ENCODE results near the gene KRT82. TPM values are rescaled to one million over a fixed set of nuclear protein-coding genes. Genes with fewer than 3 reads are reported as not detected.

Gene KRT82
- total RNA-seq, 2 experiments from 2014 or later, result not detected

GRCh38 chr12:52395761-52396434 lies 10.2 kb downstream of the KRT82 start:
- CTCF ChIA-PET, result interaction anchor here (1.2 to 1.5 kb wide), 2 partner anchors 475 to 484 kb away, joined by 5 read pairs; no protein-coding TSS in a partner anchor
- Mint-ChIP-seq H3K27me3 (peaks cover 7% of the 10 kb centered on the region), H3K4me3 (no peak overlapping the region), H3K4me1 (no peaks in the 10 kb centered on the region), H3K9me3 (no peaks in the 10 kb centered on the region), H3K27ac (no peak overlapping the region), H3K36me3 (ENCODE audit: low read depth) (no peaks in the 10 kb centered on the region)
- POLR2A ChIA-PET, result no interaction called here
- DNase-seq, result no peak

GRCh38 chr12:52394836-52395405 lies 11.2 kb downstream of the KRT82 start:
- Mint-ChIP-seq H3K36me3 (ENCODE audit: low read depth) (no peaks in the 10 kb centered on the region), H3K27me3 (peaks cover 7% of the 10 kb centered on the region), H3K9me3 (no peaks in the 10 kb centered on the region), H3K27ac (no peak overlapping the region), H3K4me3 (no peak overlapping the region), H3K4me1 (no peaks in the 10 kb centered on the region)
- ChIA-PET CTCF (interaction anchor here (1.1 to 1.5 kb wide), 5 partner anchors 33 to 485 kb away, joined by 3 to 5 read pairs (median 4); no protein-coding TSS in a partner anchor), POLR2A (no interaction called here)
- no peak for DNase-seq

- ChIA-PET CTCF (interaction anchor here (0.6 to 1.1 kb wide), 2 partner anchors 472 to 487 kb away, joined by 3 to 5 read pairs; no protein-coding TSS in a partner anchor), POLR2A (no interaction called here)
- H3K36me3 Mint-ChIP-seq (ENCODE audit: low read depth), result no peaks in the 10 kb centered on the region
- no peaks in the 10 kb centered on the region for H3K9me3 Mint-ChIP-seq
- H3K4me1 Mint-ChIP-seq, result no peaks in the 10 kb centered on the region
- H3K27ac Mint-ChIP-seq, result no peak overlapping the region
- DNase-seq, result no peak
- no peak overlapping the region for H3K4me3 Mint-ChIP-seq
- peaks cover 11% of the 10 kb centered on the region for H3K27me3 Mint-ChIP-seq
Measured at GRCh38 chr12:52392465-52393007, 13.6 kb downstream of the KRT82 start.

- no peak for DNase-seq
- Mint-ChIP-seq H3K36me3 (ENCODE audit: low read depth) (no peaks in the 10 kb centered on the region), H3K27me3 (peaks cover 6% of the 10 kb centered on the region), H3K9me3 (no peaks in the 10 kb centered on the region), H3K4me3 (no peak overlapping the region), H3K27ac (no peak overlapping the region), H3K4me1 (no peaks in the 10 kb centered on the region)
- CTCF ChIA-PET, result interaction anchor here (1.1 kb wide), 1 partner anchor 488 kb away, joined by 5 read pairs; no protein-coding TSS in a partner anchor
- POLR2A ChIA-PET, result no interaction called here
Measured at GRCh38 chr12:52391618-52392002, 14.5 kb downstream of the KRT82 start.

GRCh38 chr12:52390739-52391617 lies 15.2 kb downstream of the KRT82 start:
- no peak for DNase-seq
- H3K36me3 Mint-ChIP-seq (ENCODE audit: low read depth), result no peaks in the 10 kb centered on the region
- no peaks in the 10 kb centered on the region for H3K9me3 Mint-ChIP-seq

GRCh38 chr12:52389313-52390207 lies 16.6 kb downstream of the KRT82 start:
- H3K27me3 Mint-ChIP-seq, result peaks cover 8% of the 10 kb centered on the region
- ChIA-PET POLR2A (no interaction called here), CTCF (interaction anchor here (1.4 kb wide), 1 partner anchor 16 kb away, joined by 3 read pairs; no protein-coding TSS in a partner anchor)

More at GRCh38 chr12:52390739-52391617, 15.2 kb downstream of the KRT82 start:
- no peak overlapping the region for H3K27ac Mint-ChIP-seq
- H3K4me1 Mint-ChIP-seq, result no peaks in the 10 kb centered on the region
- H3K4me3 Mint-ChIP-seq, result no peak overlapping the region
- ChIA-PET CTCF (no interaction called here), POLR2A (no interaction called here)
- peaks cover 8% of the 10 kb centered on the region for H3K27me3 Mint-ChIP-seq

GRCh38 chr12:52387859-52388258 lies 18.3 kb downstream of the KRT82 start:
- no peak overlapping the region for H3K27ac Mint-ChIP-seq
- CTCF ChIA-PET, result no interaction called here

More at GRCh38 chr12:52389313-52390207, 16.6 kb downstream of the KRT82 start:
- Mint-ChIP-seq H3K4me3 (no peak overlapping the region), H3K27ac (no peak overlapping the region), H3K4me1 (no peaks in the 10 kb centered on the region), H3K36me3 (ENCODE audit: low read depth) (no peaks in the 10 kb centered on the region), H3K9me3 (no peaks in the 10 kb centered on the region)
- DNase-seq, result no peak

GRCh38 chr12:52385226-52385702 lies 20.9 kb downstream of the KRT82 start, which contains the start of gene KRT84:
Gene KRT84, minus strand, starts transcription at chr12:52385652. Its CDS starts 67 bp downstream, at chr12:52385585.
- CTCF ChIA-PET, result no interaction called here

More at GRCh38 chr12:52387859-52388258, 18.3 kb downstream of the KRT82 start:
- Mint-ChIP-seq H3K9me3 (no peaks in the 10 kb centered on the region), H3K36me3 (ENCODE audit: low read depth) (no peaks in the 10 kb centered on the region), H3K4me1 (peaks cover 3% of the 10 kb centered on the region), H3K27me3 (peaks cover 11% of the 10 kb centered on the region), H3K4me3 (no peak overlapping the region)
- no peak for DNase-seq
- POLR2A ChIA-PET, result no interaction called here

GRCh38 chr12:52383331-52383730 lies 22.8 kb downstream of the KRT82 start:
- Mint-ChIP-seq H3K4me1 (peaks cover 8% of the 10 kb centered on the region), H3K36me3 (ENCODE audit: low read depth) (no peaks in the 10 kb centered on the region), H3K27me3 (peaks cover 5% of the 10 kb centered on the region), H3K9me3 (no peaks in the 10 kb centered on the region), H3K4me3 (no peak overlapping the region), H3K27ac (no peak overlapping the region)
- CTCF ChIA-PET, result interaction anchor here (0.7 to 1.3 kb wide), 5 partner anchors 9 to 152 kb away, joined by 3 to 5 read pairs (median 3); partner anchors contain the start of gene KRT85
- no peak for DNase-seq
- POLR2A ChIA-PET, result no interaction called here

More at GRCh38 chr12:52385226-52385702, 20.9 kb downstream of the KRT82 start, which contains the start of gene KRT84:
- Mint-ChIP-seq H3K4me3 (no peak within 1 kb of the TSS), H3K36me3 (ENCODE audit: low read depth) (no peaks in the 10 kb centered on the region), H3K27ac (no peak within 1 kb of the TSS), H3K4me1 (peaks cover 8% of the 10 kb centered on the region), H3K9me3 (no peaks in the 10 kb centered on the region), H3K27me3 (peaks cover 11% of the 10 kb centered on the region)
- DNase-seq, result no peak
- POLR2A ChIA-PET, result no interaction called here

GRCh38 chr12:52382854-52383253 lies 23.3 kb downstream of the KRT82 start:
- H3K9me3 Mint-ChIP-seq, result no peaks in the 10 kb centered on the region
- CTCF ChIA-PET, result interaction anchor here (1.2 to 1.4 kb wide), 2 partner anchors 9 to 22 kb away, joined by 3 to 5 read pairs; no protein-coding TSS in a partner anchor
- peaks cover 8% of the 10 kb centered on the region for H3K4me1 Mint-ChIP-seq
- H3K27me3 Mint-ChIP-seq, result peaks cover 5% of the 10 kb centered on the region
- no peak for DNase-seq
- H3K36me3 Mint-ChIP-seq (ENCODE audit: low read depth), result no peaks in the 10 kb centered on the region
- no peak overlapping the region for H3K27ac Mint-ChIP-seq
- POLR2A ChIA-PET, result no interaction called here
- no peak overlapping the region for H3K4me3 Mint-ChIP-seq

GRCh38 chr12:52381206-52381605 lies 24.9 kb downstream of the KRT82 start:
- POLR2A ChIA-PET, result no interaction called here
- no peak overlapping the region for H3K27ac Mint-ChIP-seq
- CTCF ChIA-PET, result interaction anchor here (0.9 kb wide), 1 partner anchor 19 kb away, joined by 3 read pairs; no protein-coding TSS in a partner anchor
- no peaks in the 10 kb centered on the region for H3K36me3 Mint-ChIP-seq (ENCODE audit: low read depth)
- DNase-seq, result no peak
- peaks cover 3% of the 10 kb centered on the region for H3K27me3 Mint-ChIP-seq
- H3K9me3 Mint-ChIP-seq, result no peaks in the 10 kb centered on the region
- no peak overlapping the region for H3K4me3 Mint-ChIP-seq
- peaks cover 8% of the 10 kb centered on the region for H3K4me1 Mint-ChIP-seq

GRCh38 chr12:52380271-52380694 lies 25.9 kb downstream of the KRT82 start:
- H3K4me1 Mint-ChIP-seq, result peaks cover 8% of the 10 kb centered on the region
- DNase-seq, result peak; percentile 24
- H3K27me3 Mint-ChIP-seq, result peaks cover 9% of the 10 kb centered on the region
- ChIA-PET CTCF (interaction anchor here (1.3 kb wide), 1 partner anchor 500 kb away, joined by 5 read pairs; no protein-coding TSS in a partner anchor), POLR2A (no interaction called here)
- H3K36me3 Mint-ChIP-seq (ENCODE audit: low read depth), result no peaks in the 10 kb centered on the region
- no peak overlapping the region for H3K27ac Mint-ChIP-seq
- no peaks in the 10 kb centered on the region for H3K9me3 Mint-ChIP-seq
- H3K4me3 Mint-ChIP-seq, result no peak overlapping the region

Data from activated CD4-positive, alpha-beta memory T cell treated with anti-CD3 and anti-CD28 coated beads, Interleukin-2, amount 10 ng/mL, durations not matched to agents 7 days and 5 days (primary cell).